HG03064 (cell line): ENCODE results near the gene DCLK3.

Experiments
- ATAC-seq: cut with Tn5 transposase; IDR thresholded peaks from one replicate; pipeline ENCODE4 v1.9.1; 2021; ENCODE audit warnings: low read depth; ENCODE audit not compliant: unreplicated experiment

The DCLK3 gene

DNA sequence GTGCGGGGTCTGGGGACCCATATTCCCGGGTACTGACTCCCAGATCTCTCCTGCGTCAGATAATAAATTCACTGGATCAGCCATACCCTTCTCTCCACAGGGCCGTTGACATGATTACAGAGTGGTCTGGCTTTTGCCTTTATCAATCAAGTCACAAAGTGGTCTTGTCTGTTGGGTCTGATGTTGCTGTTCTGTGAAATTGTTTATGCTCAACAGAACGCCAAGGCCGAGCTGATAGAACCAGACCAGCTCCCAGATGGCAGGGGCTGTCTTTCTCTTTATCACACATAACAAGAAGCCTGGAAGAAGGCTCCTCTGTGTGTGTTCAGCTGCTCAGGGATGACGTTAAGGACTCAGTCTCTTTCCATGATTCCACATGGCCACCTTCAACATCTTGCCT is 751 bp upstream of the DCLK3 start:
- no peak for ATAC-seq

DNA sequence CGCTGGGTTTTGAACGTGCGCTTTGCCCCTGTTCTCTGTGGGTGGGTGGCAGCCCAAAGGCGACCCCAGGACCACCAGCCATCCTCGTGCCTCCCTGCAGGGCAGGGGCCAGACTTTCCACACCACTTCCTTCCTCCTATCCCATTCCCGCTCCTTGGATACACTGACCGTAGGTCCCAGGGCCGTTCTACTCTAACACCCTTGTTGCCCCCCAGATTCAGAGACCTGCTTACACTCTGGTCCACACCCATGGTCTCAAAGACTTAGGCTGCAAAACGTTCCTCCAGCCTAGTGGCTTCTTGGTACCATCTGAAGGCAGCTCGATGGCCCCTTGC is 318 bp upstream of the DCLK3 start:
- ATAC-seq: no peak

DNA sequence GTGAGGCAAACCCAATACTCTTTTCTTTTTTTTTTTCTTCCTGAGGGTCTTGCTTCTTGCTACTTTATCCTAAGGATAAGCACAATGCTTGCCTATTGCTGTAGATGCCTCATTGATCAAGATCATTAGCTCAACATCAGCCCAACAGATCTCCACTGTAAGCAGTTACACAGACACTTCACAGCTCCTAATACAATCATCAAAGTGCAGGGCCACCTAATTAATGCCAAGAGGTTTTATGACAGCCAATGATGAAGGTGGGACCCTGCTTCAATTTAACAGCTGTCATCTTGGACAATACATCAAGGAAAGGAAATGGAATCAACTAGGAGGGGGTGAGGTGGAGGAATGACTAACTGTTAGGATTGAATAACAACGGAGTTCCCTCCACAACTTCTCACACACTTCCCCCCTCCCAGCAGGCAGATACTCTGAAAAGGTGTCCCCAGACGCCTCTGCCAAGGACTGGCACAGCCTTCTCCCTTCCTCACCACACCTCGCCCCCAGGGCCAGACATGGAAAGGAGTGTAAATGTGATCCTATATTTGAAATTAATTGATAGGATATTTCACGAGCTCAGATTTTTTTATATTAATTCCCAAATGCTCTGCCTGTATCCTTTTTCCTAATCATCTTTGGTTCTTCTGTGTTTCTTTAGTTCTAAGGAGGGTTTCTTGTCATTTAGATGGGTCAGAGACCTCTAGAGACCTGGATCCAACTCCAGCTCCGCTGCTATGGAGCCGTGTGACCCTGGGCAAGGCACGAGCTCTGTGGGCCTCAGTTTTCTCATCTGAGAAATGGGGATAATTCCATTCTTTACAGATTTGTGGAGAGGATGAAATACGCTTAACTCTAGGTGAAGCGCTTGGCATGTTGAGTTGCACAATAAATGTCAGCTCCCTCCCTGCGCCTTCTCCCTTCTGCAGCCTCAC is 1.2 kb downstream of the DCLK3 start:
- no peak for ATAC-seq

DNA sequence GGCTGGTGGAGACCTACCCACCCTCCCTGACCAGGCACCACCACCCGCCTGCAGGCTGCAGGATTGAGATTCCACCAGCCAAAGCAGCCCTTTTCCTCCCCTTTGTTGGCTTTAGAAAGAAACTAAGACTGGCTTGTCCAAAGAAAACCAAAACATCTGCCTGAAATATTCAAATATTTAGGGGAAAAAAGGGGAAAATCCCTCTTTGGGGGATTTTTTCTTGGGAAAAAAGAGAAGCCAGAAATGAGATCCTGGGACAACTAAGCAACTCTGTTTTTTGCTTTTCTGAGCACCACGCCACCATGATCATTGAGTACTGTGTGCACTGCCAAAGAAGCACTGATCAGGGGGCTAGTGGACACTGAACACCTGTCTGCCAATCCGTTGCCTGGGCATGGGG is 2.6 kb downstream of the DCLK3 start:
- no peak for ATAC-seq

DNA sequence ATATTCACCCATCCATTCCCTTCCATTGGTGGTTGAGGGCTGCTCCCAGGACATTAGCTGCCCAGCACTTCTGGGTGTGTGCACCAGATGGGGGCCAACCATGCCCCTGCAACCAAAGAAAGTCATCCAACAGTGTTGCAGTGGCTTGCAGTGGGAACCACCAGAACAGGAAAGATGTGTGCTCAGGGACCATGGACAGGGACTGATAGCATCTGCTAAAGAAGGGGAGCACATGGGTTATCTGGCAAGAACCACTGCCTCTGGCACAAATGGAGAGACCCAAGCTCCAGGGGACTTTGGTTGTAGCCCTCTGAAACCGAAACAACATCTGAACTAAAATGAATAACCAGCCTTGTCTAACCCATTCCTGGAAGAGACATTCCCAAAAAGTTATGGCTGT is 8.1 kb downstream of the DCLK3 start:
- ATAC-seq: no peak

DNA sequence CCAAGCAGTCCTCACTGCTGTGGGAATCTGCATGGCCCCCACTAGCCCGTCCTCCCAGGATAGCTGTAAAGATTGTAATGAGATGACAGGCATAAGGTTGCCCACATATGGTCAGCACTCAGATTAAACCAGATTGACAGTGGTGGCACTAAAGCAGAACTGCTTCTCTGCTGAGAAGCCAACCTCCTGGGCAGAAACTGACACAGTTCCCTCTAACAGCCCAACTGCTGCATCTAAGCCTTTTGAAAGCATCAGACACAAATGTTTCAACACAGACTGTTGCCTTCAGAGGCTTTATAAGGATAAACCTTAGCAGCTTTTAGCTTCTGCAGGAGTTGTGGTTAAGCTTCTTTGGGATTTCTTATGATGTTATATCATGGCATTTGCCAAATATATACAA is 13.0 kb downstream of the DCLK3 start:
- no peak for ATAC-seq

DNA sequence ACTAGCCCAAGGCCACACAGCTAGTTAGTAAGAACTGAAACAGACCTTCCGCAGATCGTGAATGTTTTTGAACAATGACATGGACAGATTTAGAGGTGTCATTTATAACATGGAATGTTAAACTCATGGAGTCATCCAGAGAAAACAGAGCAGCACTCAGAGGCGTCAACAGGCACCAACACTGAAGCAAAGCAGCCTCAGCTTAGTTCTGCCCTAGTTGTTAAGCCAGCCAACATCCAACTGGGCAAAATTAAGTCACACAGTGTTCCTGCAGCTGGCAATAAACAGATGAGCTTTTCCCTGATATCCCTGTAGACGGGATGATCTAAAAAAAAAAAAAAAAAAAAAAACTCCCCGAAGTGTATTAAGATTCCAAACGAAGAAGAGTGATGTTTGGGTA is 13.6 kb downstream of the DCLK3 start:
- no peak for ATAC-seq

DNA sequence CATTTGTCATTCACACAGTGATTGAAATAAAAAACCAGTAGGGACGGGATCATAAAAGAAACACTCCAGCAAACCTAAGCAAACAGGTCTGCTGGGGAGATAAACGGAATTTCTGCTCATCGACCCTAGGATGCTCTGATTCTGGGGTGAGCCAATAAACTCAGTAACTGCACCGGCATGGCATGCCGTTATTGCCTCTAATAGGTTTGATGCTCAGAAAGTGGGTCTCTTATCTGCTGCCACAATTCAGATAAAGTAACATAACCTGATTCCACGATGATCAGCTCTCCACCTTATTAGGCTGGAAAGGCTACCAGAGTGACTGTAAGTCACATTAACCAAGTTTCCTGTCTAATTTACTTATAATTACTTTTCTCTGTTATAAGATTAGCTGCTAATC is 19.6 kb downstream of the DCLK3 start:
- no peak for ATAC-seq

DNA sequence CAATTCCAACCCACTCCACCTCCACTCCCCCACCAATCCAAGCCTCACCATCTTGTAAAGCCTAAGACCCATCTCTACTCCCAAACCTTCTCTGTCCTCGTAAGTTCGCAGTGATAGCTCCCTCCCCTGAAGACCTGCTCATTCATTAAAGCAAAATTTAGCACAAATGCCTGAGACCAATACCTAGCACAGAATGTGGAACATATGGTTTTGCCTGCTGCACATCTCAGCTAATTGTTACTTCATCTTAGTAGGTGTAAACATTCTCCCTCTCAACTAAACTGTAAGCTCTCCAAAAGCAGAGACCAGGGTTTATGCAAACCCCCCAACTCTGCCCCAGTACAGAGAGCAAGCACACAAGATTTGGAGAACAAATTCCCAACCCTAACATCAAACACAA is 20.5 kb downstream of the DCLK3 start:
- no peak for ATAC-seq

DNA sequence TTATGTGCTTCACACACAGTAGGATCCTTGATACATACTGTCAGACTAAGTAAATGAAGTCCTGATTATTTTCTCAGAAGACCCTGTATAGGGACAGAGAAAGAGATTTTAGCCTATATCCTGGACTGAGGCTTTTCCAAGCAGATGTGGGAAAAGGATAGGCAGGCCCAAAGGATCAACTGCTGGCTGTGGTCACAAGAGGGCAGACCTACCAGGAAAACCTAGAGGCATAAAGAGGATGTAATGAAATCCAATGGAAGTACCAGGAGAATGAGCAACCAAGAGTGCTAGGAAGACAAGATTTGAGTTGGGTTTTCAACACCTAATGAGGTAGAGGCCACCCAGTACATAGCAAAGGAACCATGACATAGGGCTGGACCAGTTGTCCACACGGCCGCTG is 23.1 kb downstream of the DCLK3 start:
- no peak for ATAC-seq

DNA sequence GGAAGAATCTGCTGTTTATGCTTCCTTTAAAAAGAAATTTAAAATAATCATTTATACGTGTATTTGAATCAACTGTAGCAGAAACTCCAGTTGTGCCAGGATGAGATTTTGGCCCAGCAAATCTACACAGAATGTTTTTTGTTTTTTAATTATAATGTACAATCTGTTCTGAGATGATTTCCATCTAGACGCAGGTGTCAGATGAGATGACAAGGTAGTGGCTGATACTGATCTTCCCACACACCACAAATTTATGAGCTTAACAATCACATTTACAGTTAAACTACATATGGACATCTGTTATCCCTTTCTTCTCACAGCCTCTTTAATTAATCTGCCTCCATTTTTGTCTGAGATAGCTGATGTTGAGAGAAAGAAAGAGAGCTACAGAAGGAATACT is 23.6 kb downstream of the DCLK3 start:
- no peak for ATAC-seq

DNA sequence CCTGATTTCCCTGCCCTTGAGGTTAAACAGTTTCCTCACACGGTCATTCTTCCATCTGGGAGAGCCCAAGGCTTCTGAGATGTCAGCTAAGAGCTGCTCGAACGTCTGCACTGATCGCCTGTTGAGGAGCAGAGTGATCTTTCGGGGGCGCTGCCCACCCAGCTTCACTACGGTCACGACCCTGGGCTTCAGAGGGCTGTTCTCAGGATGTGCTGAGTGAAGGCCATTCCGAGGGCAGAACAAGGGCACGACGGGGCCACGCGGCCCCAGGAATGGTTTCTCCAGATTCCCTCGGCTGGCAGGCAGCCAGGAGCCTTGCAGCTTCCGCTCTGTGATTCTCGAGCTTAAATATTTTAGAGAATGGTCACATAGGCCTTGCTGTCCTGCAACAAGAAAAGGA is 25.7 kb downstream of the DCLK3 start:
- ATAC-seq: no peak

DNA sequence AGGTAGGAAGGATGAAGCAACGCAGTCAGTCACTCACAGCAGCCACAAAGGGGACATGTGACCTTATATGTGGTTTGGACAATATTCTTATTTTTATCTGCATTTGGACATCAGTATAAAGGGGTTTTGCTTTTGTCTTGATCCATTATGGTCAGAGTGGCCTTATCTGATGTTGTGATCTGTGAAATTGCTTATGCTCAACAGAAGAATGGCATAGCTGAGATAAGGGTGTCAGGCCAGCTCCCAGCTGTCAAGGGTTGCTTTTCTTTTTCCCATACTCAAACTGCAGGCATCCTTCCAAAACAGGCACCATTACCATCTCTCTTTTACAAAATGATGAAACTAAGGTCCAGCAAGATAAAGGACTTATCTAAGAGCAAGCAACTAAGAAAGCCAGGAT is 28.1 kb downstream of the DCLK3 start:
- ATAC-seq: no peak

DNA sequence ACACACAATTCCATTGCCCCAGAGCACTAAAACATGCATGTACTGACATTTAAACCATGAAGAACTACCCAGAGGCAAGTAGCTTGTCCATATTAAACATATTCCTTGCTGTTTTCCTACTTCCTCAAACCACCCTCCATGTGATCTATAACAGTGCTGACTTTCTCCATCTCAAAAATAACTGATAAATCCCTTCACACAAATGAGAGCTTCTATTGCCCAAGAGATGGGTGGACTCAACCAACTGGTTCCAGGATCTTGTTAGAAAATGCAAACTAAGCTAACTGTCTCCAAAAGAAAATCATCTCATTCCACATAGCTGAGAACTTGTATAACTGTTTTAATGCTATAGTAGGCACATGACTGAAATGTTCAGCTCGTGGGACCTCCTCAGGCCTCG is 29.6 kb downstream of the DCLK3 start:
- ATAC-seq: no peak

DNA sequence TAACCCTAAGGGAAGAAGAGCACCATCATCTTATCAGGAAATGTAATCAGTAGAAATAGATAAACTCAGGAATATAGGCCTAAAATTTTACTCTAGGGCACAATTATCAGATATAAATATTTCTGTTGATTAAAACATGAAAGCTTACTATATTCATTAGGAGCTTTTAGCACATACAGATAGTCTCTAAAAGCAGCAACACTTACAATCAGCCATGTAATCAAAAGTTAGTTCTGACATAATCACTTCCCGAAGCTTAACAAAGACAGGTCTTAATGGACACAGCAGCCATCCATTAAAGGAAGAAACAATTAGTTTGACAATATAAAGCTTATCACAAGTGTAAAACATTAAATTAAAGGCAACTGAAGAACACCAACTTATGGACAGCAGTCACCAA is 30.6 kb downstream of the DCLK3 start:
- no peak for ATAC-seq

DNA sequence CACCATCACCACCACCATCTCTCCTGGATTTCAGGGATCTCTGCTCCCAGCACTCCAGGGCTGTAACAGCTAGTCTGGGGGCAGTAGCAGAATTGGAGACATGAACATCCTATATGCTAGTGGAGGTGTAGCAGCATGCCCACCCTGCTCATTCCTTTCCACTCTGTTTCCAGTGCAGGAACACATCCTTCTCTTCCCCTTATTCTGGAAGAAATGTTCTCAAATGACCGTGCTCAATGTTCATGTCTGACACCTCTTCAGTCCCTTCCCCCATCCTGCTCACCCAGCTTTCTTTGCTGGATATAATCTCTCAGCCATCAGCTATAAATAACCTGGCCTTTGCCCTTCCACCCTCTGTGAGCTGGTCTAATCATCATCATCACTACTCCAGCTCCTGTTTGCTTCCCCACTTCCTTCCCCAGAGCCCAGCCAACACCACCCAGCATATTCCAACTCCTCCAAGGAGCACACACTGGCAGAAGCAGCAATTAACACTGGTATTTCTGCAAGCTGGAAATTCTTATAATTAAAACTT is 31.1 kb downstream of the DCLK3 start:
- ATAC-seq: no peak

DNA sequence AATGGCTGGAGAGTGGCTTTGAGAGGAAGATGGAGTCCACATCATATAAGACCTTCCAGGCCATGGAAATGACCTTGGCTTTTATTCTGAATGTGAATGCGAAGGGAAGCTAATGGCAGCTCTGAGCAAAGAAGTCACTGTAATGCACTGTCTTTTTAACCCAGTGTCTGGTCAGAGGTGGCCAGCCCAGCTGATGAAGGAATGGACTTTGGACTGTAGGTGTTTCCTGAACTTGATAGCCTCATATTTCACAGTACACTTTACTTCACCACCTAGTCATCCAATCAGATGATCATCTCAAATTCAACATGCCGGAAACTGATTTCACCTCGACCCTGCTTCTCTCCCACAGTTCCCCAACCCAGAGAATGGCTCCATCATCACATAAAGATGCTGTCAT is 33.4 kb downstream of the DCLK3 start:
- no peak for ATAC-seq

DNA sequence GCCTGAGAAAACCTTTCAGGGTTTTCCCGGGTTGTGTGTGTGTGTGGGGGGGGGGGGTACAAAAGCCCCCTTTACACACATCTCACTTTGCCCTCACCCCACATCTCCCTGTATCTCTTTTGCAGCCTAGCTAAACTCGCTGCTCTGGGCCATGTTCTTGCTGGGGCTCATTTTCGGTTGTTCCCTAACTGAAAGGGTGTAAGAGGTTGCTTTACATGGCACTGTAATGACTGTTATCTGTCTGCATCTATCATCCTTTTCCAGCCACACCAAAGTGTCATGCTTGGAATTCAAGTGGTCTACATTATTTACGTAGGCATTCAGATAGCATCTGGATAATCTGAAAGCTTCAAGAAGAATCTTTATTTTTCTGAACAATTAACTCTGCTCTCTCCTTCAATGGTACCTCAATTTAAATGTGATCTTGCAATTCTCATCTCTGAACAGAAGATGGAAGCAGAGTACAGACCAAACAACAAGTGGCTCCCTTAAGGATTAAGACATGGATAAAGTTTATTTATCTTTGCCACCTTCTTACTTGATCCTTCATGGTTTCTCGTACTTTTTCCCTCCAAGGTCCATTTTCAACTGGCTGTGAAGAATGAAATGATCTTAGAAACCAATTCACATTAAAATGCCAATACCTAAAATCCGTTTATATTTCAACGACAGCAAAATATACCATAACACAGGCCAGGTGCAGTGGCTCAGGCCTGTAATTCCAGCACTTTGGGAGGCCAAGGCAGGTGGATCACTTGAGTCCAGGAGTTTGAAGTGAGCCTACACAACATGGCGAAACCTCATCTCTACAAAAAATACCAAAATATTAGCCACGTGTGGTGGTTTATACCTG is 34.9 kb downstream of the DCLK3 start:
- ATAC-seq: no peak

DNA sequence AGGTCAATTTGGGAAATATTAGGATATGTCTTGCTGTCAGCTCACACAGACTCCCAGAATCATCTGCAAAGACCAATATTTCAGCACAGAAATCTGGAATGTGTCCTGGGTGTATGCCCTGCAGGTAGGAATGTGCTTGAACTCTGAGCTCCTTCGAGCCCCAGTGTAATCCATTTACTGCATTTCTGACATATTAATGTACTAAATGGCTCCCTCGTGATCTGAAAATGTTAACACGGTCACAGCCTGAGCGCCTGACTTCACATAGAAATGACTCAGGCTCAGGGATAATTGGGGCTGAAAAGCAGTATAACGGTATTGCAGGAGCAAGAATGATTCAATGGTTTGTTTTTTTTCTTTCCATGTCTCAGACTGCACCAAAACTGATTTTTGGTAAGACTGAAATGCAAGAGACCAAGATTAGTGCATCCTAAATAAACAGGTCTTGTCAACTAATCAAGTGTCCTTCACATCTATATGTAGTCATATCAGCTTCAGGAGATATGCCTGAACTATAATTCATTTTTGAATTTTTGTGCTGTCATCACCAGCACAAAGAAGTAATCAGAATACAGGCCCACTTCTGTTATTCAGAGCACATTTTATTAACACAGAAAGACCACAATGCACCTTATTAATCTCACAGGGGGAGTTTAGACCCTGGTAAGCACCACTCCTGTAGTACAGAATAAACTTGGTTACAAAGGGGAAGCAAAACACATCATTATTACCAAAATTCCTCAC is 49.8 kb downstream of the DCLK3 start:
- ATAC-seq: no peak

DNA sequence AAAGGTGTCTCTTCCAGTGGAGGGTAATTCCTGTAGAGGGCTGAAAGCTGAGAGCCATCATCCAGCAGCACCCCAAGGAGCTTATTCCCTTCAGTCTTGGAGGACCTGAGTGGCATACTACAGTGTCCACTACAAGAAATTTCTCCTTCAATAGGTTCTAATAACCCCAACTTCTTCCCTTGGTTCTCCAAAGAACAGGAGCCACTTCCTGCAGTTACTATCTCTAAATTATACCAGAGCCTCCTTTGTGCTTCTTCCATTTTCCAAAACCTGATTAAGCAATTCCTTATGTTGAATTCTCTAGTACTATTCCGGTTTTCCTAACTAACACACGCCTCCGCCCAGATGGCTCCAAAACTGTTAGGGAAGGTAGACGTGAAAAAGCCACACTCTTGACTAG is 50.4 kb downstream of the DCLK3 start:
- no peak for ATAC-seq

DNA sequence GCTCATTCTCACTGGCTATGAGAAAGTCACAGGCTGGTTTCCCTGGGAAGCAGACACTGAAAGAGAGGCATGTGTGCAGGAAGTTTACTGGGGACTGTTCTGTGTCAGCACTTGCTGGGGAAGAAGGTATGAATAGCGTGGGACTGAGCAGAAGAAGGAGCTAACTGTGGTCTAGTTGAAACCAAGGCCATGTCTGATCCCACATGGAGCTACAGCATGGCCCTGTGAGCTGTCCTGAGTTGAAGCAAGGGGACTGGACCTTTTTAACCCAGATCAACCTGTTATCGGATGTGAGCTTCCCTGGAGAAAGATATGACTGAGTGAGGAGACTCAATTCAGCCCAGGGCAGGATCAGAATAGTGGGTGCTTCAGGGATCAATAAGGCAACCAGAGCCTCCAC is 53.7 kb downstream of the DCLK3 start:
- ATAC-seq: no peak
